SHP77 (cell line): Measurements from ENCODE around the gene CLEC7A.

Source experiments
- DNase-seq, 2 experiments: peaks; one replicate each; lab custom pipeline; 2025; lab: John Stamatoyannopoulos, UW

CLEC7A gene

DNA sequence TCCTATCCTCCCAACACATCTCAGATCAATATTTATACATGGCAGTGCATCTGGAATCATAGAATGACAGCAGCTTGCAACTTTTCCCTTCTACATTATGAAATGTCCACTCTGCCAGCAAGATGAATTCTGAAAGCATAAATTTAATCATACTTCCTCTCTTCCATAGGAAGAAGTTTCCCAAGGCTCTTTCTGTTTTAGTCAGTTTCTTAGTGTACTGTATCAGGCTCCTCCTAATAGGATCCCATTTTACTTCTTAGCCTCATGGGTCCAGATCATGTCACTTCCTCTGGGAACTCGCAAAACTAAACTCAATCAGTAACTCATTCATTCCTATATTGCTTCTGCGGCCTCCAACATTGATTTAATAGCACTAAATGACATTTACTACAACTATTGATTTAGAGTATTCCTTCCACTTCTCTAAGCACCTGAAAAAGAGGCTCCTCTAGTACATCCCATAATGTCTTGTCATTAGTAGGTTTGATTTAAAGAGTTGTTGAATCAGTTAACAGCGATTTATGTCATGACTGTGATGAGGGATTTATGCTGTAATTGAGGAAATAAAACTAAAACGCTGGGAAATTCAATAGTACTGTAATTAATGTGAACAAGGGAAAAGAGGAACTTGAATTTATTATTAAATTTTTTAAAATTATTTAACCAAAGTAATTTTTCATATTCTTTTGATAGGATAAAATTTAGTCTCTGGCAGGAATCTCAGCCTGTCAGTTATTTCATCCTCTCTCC lies 35.2 kb downstream of the CLEC7A start:
- no peak for DNase-seq

DNA sequence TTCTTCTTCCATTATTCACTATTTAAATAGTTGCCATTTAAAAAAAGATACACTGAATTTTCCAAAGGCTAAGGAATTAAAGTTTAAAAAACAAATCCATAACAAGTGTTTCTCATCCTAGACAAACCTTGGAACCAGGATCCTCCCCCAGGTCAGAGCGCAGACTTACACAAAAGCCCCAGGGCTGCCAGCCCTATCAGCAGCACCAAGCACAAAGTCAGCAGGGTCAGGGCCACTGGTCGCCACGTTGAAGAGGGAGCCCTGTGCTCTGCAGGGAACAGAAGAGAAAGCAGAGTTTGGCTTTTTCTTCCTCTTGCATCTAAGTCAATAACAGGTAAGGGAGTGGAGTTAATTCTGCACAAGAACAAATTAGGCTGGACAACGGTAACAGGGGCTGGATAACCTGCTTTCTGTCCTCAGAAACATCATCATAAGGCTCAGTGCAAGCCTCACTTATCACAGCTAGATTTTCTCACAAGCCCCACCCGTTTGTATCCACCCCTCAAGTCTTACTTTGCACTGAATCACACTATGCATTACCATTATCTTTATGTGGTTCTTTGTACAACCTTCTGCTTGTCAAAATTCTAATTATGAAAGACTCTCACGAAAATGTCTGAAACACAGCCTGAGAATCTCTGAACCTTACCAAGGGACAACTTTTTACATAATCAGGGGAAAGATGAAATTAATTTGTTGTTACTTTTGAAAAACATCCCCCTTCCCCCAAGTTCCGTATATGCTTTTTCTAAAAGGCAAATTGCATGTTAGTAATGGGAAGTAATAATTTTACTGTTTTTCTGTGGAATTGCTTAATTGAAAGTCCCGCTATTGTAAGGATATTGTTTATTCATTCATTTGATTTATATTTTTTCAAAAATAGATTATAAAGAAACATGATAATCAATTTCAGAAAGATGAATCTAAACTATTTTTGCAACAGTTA lies 40.8 kb downstream of the CLEC7A start:
- DNase-seq: no peak

DNA sequence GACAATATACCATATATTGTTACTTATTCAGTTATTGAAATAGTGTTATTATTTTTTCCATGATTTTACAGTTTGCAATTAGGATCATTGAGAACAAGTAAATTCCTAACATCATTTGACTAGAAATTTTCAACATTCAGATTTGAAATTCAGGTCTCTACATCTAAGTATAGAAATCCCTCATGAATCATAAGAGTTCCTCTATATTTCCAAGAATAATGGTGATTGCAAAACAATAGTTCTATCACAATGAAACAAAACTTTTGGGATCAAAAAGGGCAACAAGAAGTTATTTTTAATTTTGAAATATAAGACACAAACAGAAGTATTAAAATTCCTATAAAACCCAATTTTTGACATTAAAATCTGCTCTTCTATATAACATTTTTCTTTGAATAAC lies 42.0 kb downstream of the CLEC7A start:
- DNase-seq: no peak

DNA sequence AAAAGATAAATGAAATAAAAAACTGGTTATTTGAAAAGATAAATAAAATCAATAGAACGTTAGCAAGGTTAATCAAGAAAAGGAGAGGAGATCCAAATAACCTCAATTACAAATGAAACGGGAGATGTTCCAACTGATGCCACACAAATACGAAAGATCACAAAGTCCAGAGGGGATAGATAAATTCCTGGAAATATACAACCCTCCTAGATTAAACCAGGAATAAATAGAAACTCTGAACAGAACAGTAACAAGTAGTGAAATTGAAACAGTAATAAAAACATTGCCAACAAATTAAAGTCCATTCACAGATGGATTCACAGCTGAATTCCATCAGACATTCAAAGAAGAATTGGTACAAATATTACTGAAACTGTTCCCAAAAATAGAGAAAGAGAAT lies 43.6 kb downstream of the CLEC7A start:
- no peak for DNase-seq

DNA sequence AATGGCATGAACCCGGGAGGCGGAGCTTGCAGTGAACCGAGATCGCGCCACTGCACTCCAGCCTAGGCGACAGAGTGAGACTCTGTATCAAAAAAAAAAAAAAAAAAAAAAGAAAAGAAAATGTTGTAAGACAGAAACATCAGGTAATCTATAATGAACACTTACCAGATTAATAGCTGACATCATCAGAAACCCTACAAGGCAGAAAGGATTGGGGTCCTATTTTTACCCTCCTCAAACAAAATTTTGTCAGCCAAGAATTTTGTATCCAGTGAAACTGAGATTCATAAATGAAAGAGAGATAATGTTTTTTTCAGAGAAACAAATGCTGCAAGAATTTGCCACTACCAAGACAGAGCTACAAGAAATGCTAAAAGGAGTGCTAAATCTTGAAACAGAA lies 45.3 kb downstream of the CLEC7A start:
- no peak for DNase-seq

DNA sequence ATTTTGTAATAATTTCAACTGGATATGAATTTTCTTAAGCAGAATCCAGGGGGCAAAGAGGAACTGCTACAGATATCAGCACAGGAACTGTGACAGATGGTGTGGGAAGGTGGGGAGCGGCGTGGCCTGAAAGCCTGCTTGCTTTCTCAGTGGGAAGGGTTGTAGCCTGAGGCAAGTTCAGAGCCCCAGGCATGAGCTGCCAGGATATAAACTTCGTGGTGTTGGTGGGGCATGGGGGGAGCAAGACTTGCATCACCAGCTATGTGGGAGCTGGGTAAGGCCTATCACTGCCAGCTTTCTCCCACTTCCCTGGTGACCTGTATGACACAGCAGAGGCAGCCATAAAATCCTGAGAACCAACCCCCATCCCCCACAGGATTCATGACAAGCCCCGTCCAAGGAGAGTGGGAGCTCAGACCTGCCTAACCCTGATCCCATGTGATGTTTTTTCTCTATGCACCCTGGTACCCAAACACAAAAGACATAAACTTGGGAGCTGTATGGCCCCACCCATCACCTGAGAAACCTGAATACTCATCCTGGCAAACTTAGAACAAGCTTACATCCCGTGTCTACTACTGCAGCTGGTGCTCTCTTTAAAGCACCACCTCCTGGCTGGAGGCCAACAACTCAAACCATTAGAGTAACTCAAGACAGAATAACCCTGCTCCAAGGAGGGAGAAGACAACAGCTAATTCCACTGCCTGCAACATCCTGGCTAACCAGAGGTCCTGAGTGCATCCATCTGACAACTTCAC lies 47.7 kb downstream of the CLEC7A start:
- no peak for DNase-seq

DNA sequence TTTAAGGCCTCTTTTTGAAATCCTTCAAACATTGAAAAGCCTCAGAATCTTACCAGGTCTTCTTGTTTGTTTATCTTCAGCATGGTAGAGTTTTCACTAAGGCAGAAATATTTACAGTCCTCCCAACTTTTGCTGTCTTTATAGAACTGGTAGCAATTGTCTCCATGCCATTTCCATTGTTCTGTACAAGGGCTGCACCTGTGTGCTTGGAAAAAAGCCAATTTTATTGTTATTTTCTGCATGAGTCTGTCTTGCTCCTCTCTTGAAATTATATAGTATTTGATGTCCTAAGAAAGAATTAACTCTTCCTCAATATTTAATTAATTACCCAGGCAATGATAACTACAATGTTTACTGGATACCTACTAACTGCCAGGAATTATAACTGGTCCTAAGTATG lies 54.5 kb downstream of the CLEC7A start:
- DNase-seq: no peak

DNA sequence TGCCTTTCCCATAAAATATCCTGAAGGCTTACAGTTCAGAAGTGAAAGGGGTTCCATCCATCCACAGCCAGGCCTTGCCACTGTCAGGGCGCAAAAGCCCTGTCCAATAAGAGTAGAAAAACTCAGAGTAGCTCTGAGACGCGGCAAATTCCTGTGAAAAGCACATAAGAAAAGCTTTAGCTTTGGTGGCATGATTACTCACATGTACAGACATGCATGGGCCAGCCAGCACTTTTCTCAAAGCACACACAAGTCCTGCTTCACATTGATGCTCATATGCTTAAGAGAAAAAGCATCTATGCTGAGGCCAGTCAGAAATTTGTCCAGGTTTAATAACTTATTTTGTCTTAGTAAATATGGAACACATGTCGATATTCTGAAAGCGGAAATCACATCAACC lies 56.7 kb downstream of the CLEC7A start:
- DNase-seq: no peak

DNA sequence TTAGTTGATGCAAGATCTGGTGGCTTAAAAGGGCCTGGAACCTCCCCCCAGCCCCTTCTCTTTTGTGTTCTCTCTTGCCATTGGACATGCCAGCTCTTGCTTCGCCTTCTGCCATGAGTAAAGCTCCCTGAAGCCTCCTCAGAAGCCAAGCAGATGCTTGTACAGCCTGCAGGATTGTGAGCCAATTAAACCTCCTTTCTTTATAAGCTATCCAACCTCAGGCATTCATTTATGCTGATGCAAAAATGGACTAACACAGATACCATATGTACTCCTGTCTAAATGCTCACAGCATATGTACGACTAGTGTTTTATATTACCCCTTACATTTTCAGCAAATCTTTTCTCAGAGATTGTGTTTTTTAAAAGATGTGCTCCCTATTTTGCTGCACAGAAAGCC lies 57.9 kb downstream of the CLEC7A start:
- DNase-seq: no peak

DNA sequence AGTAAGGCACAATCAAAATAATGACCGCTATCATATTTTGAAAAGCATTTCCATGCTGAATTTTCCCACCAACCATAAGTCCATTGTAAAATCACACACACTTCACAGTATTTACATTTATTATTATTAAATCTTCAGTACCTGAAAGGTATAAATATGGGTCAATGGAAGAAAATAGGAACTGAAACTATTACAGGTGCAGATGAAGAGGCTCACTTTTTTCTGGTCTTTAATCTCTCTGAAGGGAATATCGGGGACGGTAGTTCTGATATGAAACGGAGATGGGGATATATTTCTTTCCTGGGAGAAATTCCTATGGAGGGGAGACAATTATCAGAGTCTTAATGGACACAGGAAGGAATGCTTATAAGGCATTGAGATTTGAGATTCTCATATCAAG lies 59.6 kb downstream of the CLEC7A start:
- DNase-seq: no peak

DNA sequence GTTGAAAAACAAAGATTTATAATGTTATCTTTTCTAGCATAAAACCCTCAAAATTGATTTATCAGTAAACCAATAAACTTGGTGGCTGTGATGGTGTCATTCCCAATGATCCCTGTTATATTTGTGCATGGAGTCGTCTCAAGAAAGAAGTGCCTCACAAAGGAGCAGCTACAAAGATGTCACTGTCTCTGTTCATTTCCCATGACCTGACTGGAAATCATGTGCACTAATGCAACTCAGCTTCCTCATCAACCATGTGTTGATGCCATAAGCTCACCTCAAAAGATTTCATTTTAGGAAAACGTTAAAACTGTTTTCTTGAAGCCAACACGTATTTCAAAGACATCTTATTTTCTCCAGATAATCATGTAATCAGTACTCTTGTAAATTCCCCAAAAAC lies 60.0 kb downstream of the CLEC7A start:
- no peak for DNase-seq

DNA sequence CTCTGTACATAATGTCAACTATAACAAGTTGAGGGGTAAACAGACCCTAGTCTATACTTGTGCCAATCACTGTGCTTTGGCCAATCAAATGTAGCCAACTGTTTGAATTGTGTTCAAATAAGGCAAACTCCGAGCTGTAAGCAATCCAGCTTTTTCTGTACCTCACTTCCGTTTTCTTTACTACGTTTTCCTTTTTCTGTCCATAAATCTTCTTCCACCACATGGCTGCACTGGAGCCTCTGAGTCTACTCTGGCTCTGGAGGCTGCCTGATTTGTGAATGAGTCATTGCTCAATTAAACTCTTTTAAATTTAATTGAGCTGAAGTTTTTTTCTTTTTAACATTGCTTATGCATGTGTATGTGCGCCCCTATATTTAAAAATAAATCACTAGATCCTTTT lies 60.9 kb downstream of the CLEC7A start:
- no peak for DNase-seq

DNA sequence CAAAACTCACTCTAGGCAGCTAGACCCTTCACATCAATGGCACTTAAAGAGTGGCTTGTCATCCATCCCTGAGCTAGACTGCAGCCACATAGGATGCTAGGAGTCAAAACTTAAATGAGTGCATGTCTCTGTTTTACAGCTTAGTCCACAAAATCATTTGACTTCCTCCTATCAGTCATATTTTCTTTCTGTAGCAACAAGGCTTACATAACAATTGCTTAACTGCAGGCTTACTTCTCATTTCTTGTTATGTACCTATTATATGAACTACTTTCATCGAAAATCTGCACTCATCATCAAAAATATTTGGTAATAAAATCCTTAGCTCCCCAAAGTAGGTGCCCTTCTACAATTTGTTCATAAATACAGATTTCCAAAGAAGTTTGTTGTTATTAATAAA lies 61.4 kb downstream of the CLEC7A start:
- no peak for DNase-seq

DNA sequence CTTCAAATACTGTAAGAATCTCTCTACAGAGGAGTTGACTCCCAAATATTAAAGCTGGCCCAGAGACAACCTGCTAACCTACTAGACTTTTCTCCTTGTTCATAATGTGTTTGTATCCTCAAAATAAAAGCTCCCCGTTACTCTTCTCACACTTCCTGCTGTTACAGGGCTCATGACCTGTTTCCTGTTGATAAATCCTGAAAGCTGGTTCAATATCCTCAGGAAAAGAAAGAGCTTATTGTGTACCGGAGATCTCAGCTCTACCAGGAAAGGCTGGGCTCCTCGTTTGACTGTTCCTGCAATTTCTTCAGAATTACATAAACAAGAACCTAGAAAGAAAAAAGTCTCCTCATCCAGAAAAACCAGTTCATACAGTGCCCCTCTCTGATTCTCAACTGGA lies 62.1 kb downstream of the CLEC7A start:
- DNase-seq: no peak

DNA sequence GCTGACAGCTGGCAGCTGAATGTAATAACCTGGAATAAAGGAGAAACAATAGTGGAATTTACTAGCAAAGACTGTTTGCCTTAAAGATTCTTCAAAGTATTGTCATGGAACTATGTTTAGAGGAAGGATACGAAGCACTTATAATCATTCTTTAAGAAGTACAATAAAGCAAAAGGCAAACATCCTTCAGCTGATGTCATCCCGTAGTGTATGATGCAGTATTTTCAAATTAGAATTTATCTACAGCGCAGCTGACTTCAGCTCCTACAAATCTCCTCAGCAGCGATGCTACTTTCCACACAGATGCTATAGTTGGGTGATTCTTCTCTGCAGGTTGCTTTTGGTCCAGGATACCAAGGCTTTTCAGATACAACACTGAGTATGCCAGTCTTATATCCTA lies 62.7 kb downstream of the CLEC7A start:
- DNase-seq: no peak
